ENCODE data around the gene CD274.

The CD274 gene

GRCh38 chr9:5483306-5483705, 33.0 kb downstream of the CD274 start:
- no peak overlapping the region for H3K4me3 ChIP-seq (ENCODE audit: severe bottlenecking)
- no peak for ATAC-seq (ENCODE audit: low read depth)
- no peaks in the 10 kb centered on the region for H3K9me3 ChIP-seq (ENCODE audit: severe bottlenecking)
- H3K4me1 ChIP-seq (ENCODE audit: insufficient read depth, poor library complexity, severe bottlenecking): no peaks in the 10 kb centered on the region
- TF ChIP-seq, protein P1, sequence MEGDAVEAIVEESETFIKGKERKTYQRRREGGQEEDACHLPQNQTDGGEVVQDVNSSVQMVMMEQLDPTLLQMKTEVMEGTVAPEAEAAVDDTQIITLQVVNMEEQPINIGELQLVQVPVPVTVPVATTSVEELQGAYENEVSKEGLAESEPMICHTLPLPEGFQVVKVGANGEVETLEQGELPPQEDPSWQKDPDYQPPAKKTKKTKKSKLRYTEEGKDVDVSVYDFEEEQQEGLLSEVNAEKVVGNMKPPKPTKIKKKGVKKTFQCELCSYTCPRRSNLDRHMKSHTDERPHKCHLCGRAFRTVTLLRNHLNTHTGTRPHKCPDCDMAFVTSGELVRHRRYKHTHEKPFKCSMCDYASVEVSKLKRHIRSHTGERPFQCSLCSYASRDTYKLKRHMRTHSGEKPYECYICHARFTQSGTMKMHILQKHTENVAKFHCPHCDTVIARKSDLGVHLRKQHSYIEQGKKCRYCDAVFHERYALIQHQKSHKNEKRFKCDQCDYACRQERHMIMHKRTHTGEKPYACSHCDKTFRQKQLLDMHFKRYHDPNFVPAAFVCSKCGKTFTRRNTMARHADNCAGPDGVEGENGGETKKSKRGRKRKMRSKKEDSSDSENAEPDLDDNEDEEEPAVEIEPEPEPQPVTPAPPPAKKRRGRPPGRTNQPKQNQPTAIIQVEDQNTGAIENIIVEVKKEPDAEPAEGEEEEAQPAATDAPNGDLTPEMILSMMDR (IDR thresholded peaks at IDR 0.05; ENCODE audit: poor library complexity, severe bottlenecking): no peak
- H3K27me3 ChIP-seq (ENCODE audit: insufficient read depth, poor library complexity, severe bottlenecking): no peaks in the 10 kb centered on the region
- no peak for DNase-seq (ENCODE audit: low spot score)
- no peaks in the 10 kb centered on the region for H3K36me3 ChIP-seq (ENCODE audit: low read depth)
- H3K27ac ChIP-seq (ENCODE audit: poor library complexity, severe bottlenecking): no peak overlapping the region

DNA sequence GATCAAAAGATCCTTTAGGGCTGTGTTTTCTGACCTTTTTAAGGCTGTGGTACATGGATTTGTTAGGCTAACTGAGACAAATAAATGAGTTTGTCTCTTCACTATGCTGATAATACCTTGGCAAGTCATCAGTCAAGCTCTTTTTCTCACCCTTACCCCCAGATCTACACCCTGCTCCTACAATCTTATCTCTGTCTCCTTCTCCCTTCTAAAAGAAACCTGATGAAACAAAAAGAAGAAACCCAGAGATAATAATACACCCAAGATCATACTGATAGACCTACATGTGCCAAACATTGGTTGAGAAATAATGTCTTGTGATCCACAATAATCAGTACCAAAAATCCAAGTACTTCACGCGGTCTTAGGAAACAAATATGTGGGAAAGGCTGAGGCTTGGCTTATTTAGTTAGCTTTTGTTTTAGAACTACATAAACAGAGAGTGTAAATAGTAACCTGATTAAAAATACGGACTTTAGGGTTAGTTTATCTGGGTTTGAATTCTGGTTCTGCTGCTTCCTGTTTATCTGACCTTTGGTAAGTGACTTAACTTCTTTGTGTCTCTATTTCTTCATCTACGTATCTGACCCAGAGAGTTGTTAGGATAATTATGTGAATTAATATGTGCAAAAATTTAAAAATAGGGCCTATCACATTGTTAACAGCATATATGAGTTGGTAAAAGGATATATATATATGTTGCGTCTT, 35.2 kb downstream of the CD274 start:
- no peaks in the 10 kb centered on the region for H3K9me3 ChIP-seq (ENCODE audit: severe bottlenecking)
- H3K27me3 ChIP-seq (ENCODE audit: insufficient read depth, poor library complexity, severe bottlenecking): no peaks in the 10 kb centered on the region
- H3K4me1 ChIP-seq (ENCODE audit: insufficient read depth, poor library complexity, severe bottlenecking): no peaks in the 10 kb centered on the region
- H3K36me3 ChIP-seq (ENCODE audit: low read depth): no peaks in the 10 kb centered on the region
- ATAC-seq (ENCODE audit: low read depth): no peak
- no peak for DNase-seq (ENCODE audit: low spot score)
- H3K4me3 ChIP-seq (ENCODE audit: severe bottlenecking): no peak overlapping the region
- TF ChIP-seq, protein P1 (IDR thresholded peaks at IDR 0.05; ENCODE audit: poor library complexity, severe bottlenecking): no peak
- H3K27ac ChIP-seq (ENCODE audit: poor library complexity, severe bottlenecking): no peak overlapping the region

DNA sequence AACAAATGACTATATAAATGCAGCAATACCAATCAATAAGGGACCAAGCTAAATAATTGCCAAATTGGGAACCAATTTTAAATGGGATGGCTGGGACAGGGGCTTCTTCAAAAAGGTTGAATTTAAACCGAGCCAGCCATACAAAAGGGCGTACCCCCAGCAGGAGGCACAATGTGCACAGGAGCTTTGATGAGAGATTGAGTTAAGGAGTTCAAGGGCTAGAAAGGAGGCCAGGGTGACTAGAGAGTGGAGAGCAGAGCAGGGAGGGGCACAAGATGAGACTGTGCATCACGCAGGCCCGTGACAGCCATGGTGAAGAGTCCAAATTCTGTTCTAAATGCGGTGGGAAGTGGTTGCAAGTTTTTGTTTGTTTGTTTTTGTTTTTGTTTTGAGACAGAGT, 36.6 kb downstream of the CD274 start:
- DNase-seq (ENCODE audit: low spot score) (no peak), ATAC-seq (ENCODE audit: low read depth) (no peak)
- Histone ChIP-seq H3K27ac (ENCODE audit: poor library complexity, severe bottlenecking) (no peak overlapping the region), H3K36me3 (ENCODE audit: low read depth) (no peaks in the 10 kb centered on the region), H3K9me3 (ENCODE audit: severe bottlenecking) (no peaks in the 10 kb centered on the region), H3K4me3 (ENCODE audit: severe bottlenecking) (no peak overlapping the region), H3K4me1 (ENCODE audit: insufficient read depth, poor library complexity, severe bottlenecking) (no peaks in the 10 kb centered on the region), H3K27me3 (ENCODE audit: insufficient read depth, poor library complexity, severe bottlenecking) (no peaks in the 10 kb centered on the region)
- TF ChIP-seq, protein P1 (IDR thresholded peaks at IDR 0.05; ENCODE audit: poor library complexity, severe bottlenecking): no peak

- H3K4me3 ChIP-seq (ENCODE audit: severe bottlenecking): no peak overlapping the region
- no peaks in the 10 kb centered on the region for H3K36me3 ChIP-seq (ENCODE audit: low read depth)
- no peak overlapping the region for H3K27ac ChIP-seq (ENCODE audit: poor library complexity, severe bottlenecking)
- ATAC-seq (ENCODE audit: low read depth): no peak
- H3K4me1 ChIP-seq (ENCODE audit: insufficient read depth, poor library complexity, severe bottlenecking): peaks cover 8% of the 10 kb centered on the region
- H3K9me3 ChIP-seq (ENCODE audit: severe bottlenecking): no peaks in the 10 kb centered on the region
- TF ChIP-seq, protein P1 (IDR thresholded peaks at IDR 0.05; ENCODE audit: poor library complexity, severe bottlenecking): no peak
- no peaks in the 10 kb centered on the region for H3K27me3 ChIP-seq (ENCODE audit: insufficient read depth, poor library complexity, severe bottlenecking)
- no peak for DNase-seq (ENCODE audit: low spot score)
These were observed 38.1 kb downstream of the CD274 start for GRCh38 chr9:5488221-5489008.
